B cell (primary cell): ENCODE results near the gene COLQ. TPM values are rescaled to one million over a fixed set of nuclear protein-coding genes. Genes with fewer than 3 reads are reported as not detected.
"Not testable (repeated sequence)": the region's sequence is repeated elsewhere in the genome, so short reads cannot be mapped to it uniquely, and the experiment has no call there.

Source experiments
- ATAC-seq: fragments of 200-7000 bp; cut with Tn5 transposase; one replicate; pipeline ENCODE4 v1.10.0; 2021; ENCODE audit warnings: low read depth, mild to moderate bottlenecking, moderate number of reproducible peaks, moderate library complexity
- CTCF ChIA-PET: fragments of 350-600 bp; sonication (Branson Sonifier 250); formaldehyde crosslinking; loops from one replicate; lab custom pipeline; 2021; ENCODE audit warnings: antibody characterized with exemption, inconsistent platforms; lab: Charles Lee
- POLR2A ChIA-PET: fragments of 350-600 bp; sonication (Branson Sonifier 250); formaldehyde crosslinking; loops from one replicate; lab custom pipeline; 2021; ENCODE audit warnings: antibody characterized with exemption; lab: Charles Lee
- DNase-seq: peaks from one replicate; pipeline ENCODE4 v3.0.0; 2013
- H2AFZ ChIP-seq: 2 replicates; pipeline ENCODE4 v1.6.1; 2012; ENCODE audit warnings: mild to moderate bottlenecking, low read depth, low read length; ENCODE audit not compliant: insufficient read depth, poor library complexity, severe bottlenecking
- H3K27ac ChIP-seq, 2 donors: 1 replicate in 1 of 2; 2 replicates in 1 of 2; pipeline ENCODE4 v1.5.1; 2012 to 2013; ENCODE audit warnings: low read length in 2 of 2, mild to moderate bottlenecking in 2 of 2, moderate library complexity in 1 of 2
- H3K27me3 ChIP-seq, 4 experiments: fragments of 200-600 bp in 1 of 4; sonication (generic) in 1 of 4; replicated peaks in 1 of 4; 1 replicate in 2 of 4; 2 replicates in 2 of 4; pipeline versions ENCODE4 v1.6.1 to v1.7.0; 2013 to 2016; ENCODE audit warnings: low read length in 3 of 4, mild to moderate bottlenecking in 2 of 4, mixed read lengths in 1 of 4, moderate library complexity in 1 of 4; ENCODE audit not compliant: insufficient read depth in 4 of 4, control insufficient read depth in 3 of 4; ENCODE audit errors: control extremely low read depth in 1 of 4
- H3K36me3 ChIP-seq, 2 experiments: replicated peaks in 1 of 2; 1 replicate in 1 of 2; 2 replicates in 1 of 2; pipeline versions ENCODE4 v1.6.1 to v1.7.1; 2013; ENCODE audit warnings: low read length in 1 of 2; ENCODE audit not compliant: insufficient read depth in 2 of 2, control insufficient read depth in 1 of 2; ENCODE audit errors: control extremely low read depth in 1 of 2, extremely low read depth in 1 of 2
- H3K4me1 ChIP-seq, 2 donors: fragments of 200-600 bp in 1 of 2; sonication (generic) in 1 of 2; 1 replicate in 1 of 2; 2 replicates in 1 of 2; pipeline versions ENCODE4 v1.5.1 to v1.6.1; 2013 to 2017; ENCODE audit warnings: low read length in 2 of 2; ENCODE audit not compliant: control insufficient read depth in 2 of 2, insufficient read depth in 2 of 2
- H3K4me2 ChIP-seq: replicated peaks from 2 replicates; pipeline ENCODE3; 2012; ENCODE audit warnings: mild to moderate bottlenecking, low read depth, low read length; ENCODE audit not compliant: poor library complexity, severe bottlenecking
- H3K4me3 ChIP-seq, 5 experiments: fragments of 200-600 bp in 1 of 5; sonication (generic) in 1 of 5; 1 replicate in 3 of 5; 2 replicates in 2 of 5; pipeline versions ENCODE4 v1.5.1 to v1.7.0; 2011 to 2016; ENCODE audit warnings: low read length in 4 of 5, mild to moderate bottlenecking in 4 of 5, low read depth in 2 of 5, control low read depth in 1 of 5, moderate library complexity in 1 of 5; ENCODE audit not compliant: insufficient read depth in 1 of 5; ENCODE audit errors: control extremely low read depth in 1 of 5, extremely low read depth in 1 of 5
- H3K79me2 ChIP-seq: fragments of 200-600 bp; sonication (generic); one replicate; pipeline ENCODE4 v1.6.0; 2016; ENCODE audit warnings: low read length; ENCODE audit not compliant: control insufficient read depth, insufficient read depth
- H3K9ac ChIP-seq: fragments of 200-600 bp; sonication (generic); 2 replicates; pipeline ENCODE4 v1.6.1; 2017; ENCODE audit warnings: mild to moderate bottlenecking, low read length, moderate library complexity
- H3K9me3 ChIP-seq, 3 donors: one replicate each; pipeline versions ENCODE4 v1.6.1 to v1.7.1; 2013; ENCODE audit warnings: low read length in 2 of 3; ENCODE audit not compliant: control insufficient read depth in 2 of 3, insufficient read depth in 1 of 3; ENCODE audit errors: control extremely low read depth in 1 of 3
- H4K20me1 ChIP-seq: 2 replicates; pipeline ENCODE4 v1.6.0; 2012; ENCODE audit warnings: mild to moderate bottlenecking, low read length; ENCODE audit not compliant: insufficient read depth, control insufficient read depth, poor library complexity, severe bottlenecking
- H3K27ac Mint-ChIP-seq: one replicate; pipeline ENCODE4 v1.8.0; 2021; ENCODE audit warnings: mixed read lengths
- H3K27me3 Mint-ChIP-seq: one replicate; pipeline ENCODE4 v1.8.0; 2021; ENCODE audit warnings: mixed read lengths
- H3K4me1 Mint-ChIP-seq: one replicate; pipeline ENCODE4 v1.8.0; 2021; ENCODE audit warnings: mixed read lengths
- H3K4me3 Mint-ChIP-seq: one replicate; pipeline ENCODE4 v1.8.0; 2021; ENCODE audit warnings: mixed read lengths
- H3K9me3 Mint-ChIP-seq: one replicate; pipeline ENCODE4 v1.8.0; 2022; ENCODE audit warnings: mixed read lengths; ENCODE audit not compliant: insufficient read depth
- EZH2 ChIP-seq: IDR thresholded peaks from 2 replicates; pipeline ENCODE4 v1.6.1; 2012; ENCODE audit warnings: borderline replicate concordance, low read depth, mild to moderate bottlenecking, moderate library complexity, low read length; ENCODE audit not compliant: insufficient read depth, poor library complexity, severe bottlenecking
- WGBS: methylation state at CpG from one replicate; pipeline ENCODE4 v1.1.5; 2013; ENCODE audit warnings: missing lambda C conversion rate; ENCODE audit not compliant: insufficient coverage; 5-methylcytosine and 5-hydroxymethylcytosine counted together
- intact Hi-C: fragments of 100-400 bp; cut with micrococcal nuclease; formaldehyde crosslinking; loops from one replicate; pipeline ENCODE4 v1.10.0; 2022
- polyA plus RNA-seq: library from polyadenylated mRNA; depleted of rRNA; stranded (reverse); fragments of >200 nt; gene quantifications from 2 replicates; pipeline ENCODE4 v1.2.3, GENCODE V29; 2012
- total RNA-seq, 2 donors: library from RNA; stranded (reverse); fragments of 120-200 nt in 1 of 2; gene quantifications; 1 replicate in 1 of 2; 2 replicates in 1 of 2; pipeline versions ENCODE4 v1.2.3 to v1.2.4, GENCODE V29; 2013 to 2022
- TF ChIP-seq, protein P1 (sequence below): fragments of 200-600 bp; IDR thresholded peaks from one replicate; pipeline ENCODE4 v1.8.0; 2022; ENCODE audit warnings: antibody characterized with exemption, mild to moderate bottlenecking

Gene COLQ
- total and polyA plus RNA-seq, 2 donors (not counting 1 experiment from before 2014, with no cell fraction given): 1.9 to 2.5 TPM

DNA sequence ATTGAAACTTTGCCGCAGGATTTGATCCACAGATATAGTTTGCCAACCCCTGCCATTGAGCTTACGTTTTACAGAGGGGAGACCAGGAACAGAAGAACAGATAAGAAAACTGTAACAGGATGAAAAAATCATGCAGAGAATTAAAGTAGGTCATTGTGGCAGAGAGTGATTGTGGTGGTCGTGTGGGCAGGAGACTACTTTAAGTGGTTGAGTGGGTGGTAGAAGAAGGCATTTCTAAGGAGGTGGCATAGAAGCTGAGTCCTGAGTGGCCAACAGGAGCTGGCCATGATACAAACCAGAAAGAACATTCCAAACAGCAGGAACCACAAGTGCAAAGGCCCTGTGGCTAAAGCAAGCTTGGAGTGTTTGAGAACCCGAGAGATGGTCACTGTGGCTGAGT lies 34.5 kb downstream of the COLQ start:
- Histone ChIP-seq H2AFZ (no peak overlapping the region), H3K9ac (no peak overlapping the region), H3K4me2 (no peak overlapping the region), H3K27ac (no peak overlapping the region), H4K20me1 (no peaks in the 10 kb centered on the region), H3K36me3 (no peaks in the 10 kb centered on the region), H3K4me3 (no peak overlapping the region), H3K9me3 (no peaks in the 10 kb centered on the region), H3K27me3 (no peaks in the 10 kb centered on the region), H3K79me2 (no peaks in the 10 kb centered on the region), H3K4me1 (no peaks in the 10 kb centered on the region)
- POLR2A ChIA-PET: no interaction called here
- CTCF ChIA-PET: no interaction called here
- Mint-ChIP-seq H3K27me3 (peaks cover 8% of the 10 kb centered on the region), H3K4me1 (no peaks in the 10 kb centered on the region), H3K4me3 (no peak overlapping the region), H3K9me3 (no peaks in the 10 kb centered on the region), H3K27ac (no peak overlapping the region)
- ATAC-seq (no peak), DNase-seq (no peak)
- no peak for TF ChIP-seq EZH2
- TF ChIP-seq, protein P1, sequence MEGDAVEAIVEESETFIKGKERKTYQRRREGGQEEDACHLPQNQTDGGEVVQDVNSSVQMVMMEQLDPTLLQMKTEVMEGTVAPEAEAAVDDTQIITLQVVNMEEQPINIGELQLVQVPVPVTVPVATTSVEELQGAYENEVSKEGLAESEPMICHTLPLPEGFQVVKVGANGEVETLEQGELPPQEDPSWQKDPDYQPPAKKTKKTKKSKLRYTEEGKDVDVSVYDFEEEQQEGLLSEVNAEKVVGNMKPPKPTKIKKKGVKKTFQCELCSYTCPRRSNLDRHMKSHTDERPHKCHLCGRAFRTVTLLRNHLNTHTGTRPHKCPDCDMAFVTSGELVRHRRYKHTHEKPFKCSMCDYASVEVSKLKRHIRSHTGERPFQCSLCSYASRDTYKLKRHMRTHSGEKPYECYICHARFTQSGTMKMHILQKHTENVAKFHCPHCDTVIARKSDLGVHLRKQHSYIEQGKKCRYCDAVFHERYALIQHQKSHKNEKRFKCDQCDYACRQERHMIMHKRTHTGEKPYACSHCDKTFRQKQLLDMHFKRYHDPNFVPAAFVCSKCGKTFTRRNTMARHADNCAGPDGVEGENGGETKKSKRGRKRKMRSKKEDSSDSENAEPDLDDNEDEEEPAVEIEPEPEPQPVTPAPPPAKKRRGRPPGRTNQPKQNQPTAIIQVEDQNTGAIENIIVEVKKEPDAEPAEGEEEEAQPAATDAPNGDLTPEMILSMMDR: no peak
- WGBS: 88% methylated on average over 4 of the region's 4 CpGs
- intact Hi-C loops: no loop called here

DNA sequence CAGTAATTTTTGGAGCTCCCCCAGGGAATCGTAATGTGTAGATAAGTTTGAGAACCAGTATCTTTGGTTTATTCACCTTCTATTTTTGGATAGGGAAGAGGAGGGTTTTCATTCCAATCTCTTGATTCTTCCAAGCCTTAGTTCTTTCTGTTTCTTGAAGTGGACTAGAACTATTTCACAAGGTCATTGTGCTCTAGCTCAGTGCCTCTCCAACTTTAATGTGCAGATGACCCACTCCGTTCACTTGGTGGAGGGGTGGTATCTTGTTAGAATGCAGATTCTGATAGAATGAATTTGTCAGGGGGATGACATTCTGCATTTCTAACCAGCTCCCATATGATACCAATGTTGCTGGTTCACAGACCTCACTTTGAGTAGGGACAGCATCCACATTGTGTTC lies 35.5 kb downstream of the COLQ start:
- no CpG with 5 or more reads among the region's 2 CpGs for WGBS
- DNase-seq: no peak

DNA sequence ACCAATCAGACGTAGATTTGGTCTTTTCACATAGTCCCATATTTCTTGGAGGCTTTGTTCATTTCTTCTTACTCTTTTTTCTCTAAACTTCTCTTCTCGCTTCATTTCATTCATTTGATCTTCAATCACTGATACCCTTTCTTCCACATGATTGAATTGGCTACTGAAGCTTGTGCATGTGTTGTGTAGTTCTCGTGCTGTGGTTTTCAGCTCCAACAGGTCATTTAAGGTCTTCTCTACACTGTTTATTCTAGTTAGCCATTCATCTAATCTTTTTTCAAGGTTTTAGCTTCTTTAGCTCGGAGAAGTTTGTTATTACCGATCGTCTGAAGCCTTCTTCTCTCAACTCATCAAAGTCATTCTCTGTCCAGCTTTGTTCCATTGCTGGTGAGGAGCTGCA lies 37.0 kb downstream of the COLQ start:
- H3K4me1 Mint-ChIP-seq: not testable (repeated sequence)

More for the DNA sequence above, 35.5 kb downstream of the COLQ start:
- Mint-ChIP-seq H3K27me3 (peaks cover 8% of the 10 kb centered on the region), H3K9me3 (peaks cover 3% of the 10 kb centered on the region), H3K27ac (no peak overlapping the region), H3K4me3 (no peak overlapping the region), H3K4me1 (no peaks in the 10 kb centered on the region)
- Histone ChIP-seq H3K79me2 (no peaks in the 10 kb centered on the region), H3K9me3 (no peaks in the 10 kb centered on the region), H3K9ac (no peak overlapping the region), H2AFZ (no peak overlapping the region), H3K27ac (no peak overlapping the region), H3K4me1 (no peaks in the 10 kb centered on the region), H3K27me3 (no peaks in the 10 kb centered on the region), H4K20me1 (no peaks in the 10 kb centered on the region), H3K4me2 (no peak overlapping the region), H3K36me3 (no peaks in the 10 kb centered on the region), H3K4me3 (no peak overlapping the region)
- no peak for ATAC-seq
- intact Hi-C loops: no loop called here
- TF ChIP-seq, protein P1: no peak
- ChIA-PET CTCF (no interaction called here), POLR2A (no interaction called here)

More for the DNA sequence above, 37.0 kb downstream of the COLQ start:
- H3K4me3 ChIP-seq, H3K27me3 Mint-ChIP-seq, H3K79me2 ChIP-seq, DNase-seq, H3K9me3 Mint-ChIP-seq, H3K4me3 Mint-ChIP-seq, H3K9me3 ChIP-seq, H3K27ac Mint-ChIP-seq, intact Hi-C loops, ATAC-seq, H3K27me3 ChIP-seq, H2AFZ ChIP-seq, H3K27ac ChIP-seq, POLR2A ChIA-PET, H3K4me1 ChIP-seq, H3K9ac ChIP-seq, H3K4me2 ChIP-seq, H3K36me3 ChIP-seq, H4K20me1 ChIP-seq, CTCF ChIA-PET: not testable (repeated sequence)
- WGBS: no CpG with 5 or more reads among the region's 6 CpGs
